GM12873 (cell line): ENCODE measurements around the gene CELF1.

Experiments used
- TF ChIP-seq, protein P1 (sequence below): IDR thresholded peaks from 2 replicates; pipeline ENCODE4 v1.5.1; 2012; ENCODE audit warnings: low read depth, mild to moderate bottlenecking, moderate library complexity, low read length, control low read depth; ENCODE audit not compliant: insufficient read depth; ENCODE audit errors: missing control alignments

Gene CELF1

DNA sequence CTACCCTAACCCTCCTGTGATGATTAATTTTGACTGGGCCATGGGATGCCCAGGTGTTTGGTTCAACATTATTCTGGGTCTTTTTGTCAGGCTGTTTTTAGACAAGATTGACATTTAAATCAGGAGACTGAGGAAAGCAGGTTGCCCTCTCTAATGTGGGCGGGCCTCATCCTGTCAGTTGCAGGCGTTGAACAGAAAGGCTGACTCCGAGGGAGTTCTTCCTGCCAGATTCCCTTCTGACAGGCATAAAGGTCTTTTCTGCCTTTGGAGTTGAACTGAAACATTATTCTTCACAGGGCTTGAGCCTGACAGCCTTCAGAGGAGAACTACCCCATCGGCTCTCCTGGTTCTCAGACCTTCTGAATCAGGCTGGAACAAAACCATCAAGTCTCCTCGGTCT is 122.4 kb downstream of the CELF1 start:
- TF ChIP-seq, protein P1, sequence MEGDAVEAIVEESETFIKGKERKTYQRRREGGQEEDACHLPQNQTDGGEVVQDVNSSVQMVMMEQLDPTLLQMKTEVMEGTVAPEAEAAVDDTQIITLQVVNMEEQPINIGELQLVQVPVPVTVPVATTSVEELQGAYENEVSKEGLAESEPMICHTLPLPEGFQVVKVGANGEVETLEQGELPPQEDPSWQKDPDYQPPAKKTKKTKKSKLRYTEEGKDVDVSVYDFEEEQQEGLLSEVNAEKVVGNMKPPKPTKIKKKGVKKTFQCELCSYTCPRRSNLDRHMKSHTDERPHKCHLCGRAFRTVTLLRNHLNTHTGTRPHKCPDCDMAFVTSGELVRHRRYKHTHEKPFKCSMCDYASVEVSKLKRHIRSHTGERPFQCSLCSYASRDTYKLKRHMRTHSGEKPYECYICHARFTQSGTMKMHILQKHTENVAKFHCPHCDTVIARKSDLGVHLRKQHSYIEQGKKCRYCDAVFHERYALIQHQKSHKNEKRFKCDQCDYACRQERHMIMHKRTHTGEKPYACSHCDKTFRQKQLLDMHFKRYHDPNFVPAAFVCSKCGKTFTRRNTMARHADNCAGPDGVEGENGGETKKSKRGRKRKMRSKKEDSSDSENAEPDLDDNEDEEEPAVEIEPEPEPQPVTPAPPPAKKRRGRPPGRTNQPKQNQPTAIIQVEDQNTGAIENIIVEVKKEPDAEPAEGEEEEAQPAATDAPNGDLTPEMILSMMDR = no peak

DNA sequence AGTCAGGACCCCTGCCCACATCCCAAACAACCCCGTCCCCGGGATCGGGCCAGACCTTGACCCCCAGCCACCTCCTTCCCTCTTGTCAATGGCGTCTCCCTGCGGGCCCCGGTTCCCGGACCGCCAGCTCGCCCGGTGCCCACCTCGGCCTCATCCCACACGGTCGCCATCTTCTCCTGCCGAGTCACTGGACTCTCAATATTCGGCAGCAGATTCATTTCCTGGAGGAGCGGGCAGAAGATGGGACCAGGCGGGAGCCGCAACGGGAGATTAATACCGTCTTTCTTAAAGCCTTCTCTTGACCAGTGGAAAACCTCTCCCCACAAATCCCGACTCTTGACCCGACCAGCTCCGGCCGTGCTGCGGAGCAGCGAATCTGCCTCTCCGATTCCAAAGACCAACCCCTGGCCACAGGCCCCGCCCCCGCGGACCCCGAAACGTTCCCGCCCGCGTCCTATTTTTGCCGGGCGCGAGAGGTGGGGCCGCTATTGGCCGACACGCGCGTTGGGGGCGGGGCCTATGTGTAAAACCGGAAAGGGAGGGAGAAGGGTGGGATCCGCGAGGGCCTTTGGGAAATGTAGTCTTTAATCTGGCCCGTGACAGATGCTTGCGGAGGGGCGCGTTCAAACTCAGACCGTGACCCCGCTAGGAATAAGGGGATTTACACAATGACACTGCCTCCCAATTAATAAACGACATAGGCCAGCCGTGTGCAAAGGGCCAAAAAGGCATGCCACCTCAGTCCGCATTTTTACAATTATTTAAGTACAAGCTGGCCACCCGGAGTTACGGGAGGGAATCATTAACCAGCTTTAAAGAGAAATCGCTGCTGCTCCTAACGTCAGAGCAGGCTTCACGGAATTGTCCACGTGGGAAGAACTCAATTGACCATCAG is 126.6 kb downstream of the CELF1 start, which contains the start of gene PSMC3:
TSS of gene PSMC3 (minus strand) at position 378 of the 895 bp plus-strand sequence. CDS start at position 218, 160 bp downstream.
- TF ChIP-seq, protein P1 = no peak

DNA sequence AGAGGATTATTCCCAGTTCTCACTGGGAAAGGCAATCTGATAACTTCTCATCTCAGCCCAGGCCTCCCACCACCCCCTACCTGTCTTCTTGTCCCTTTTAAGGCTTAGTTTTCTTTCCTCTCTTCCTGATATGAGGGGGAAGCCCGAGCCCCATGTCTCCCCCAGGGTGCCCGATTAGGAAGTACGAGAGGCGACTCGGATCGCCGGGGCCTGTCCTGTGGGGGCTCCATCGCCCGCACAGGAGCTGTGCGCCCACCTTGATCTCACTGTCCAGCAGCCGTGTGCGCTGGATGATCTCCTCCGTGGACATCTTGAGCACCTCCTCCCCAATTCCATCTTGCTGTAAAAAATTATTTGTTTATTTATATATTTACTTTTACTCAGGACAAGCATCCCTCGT is 127.3 kb downstream of the CELF1 start:
- TF ChIP-seq, protein P1 = no peak

DNA sequence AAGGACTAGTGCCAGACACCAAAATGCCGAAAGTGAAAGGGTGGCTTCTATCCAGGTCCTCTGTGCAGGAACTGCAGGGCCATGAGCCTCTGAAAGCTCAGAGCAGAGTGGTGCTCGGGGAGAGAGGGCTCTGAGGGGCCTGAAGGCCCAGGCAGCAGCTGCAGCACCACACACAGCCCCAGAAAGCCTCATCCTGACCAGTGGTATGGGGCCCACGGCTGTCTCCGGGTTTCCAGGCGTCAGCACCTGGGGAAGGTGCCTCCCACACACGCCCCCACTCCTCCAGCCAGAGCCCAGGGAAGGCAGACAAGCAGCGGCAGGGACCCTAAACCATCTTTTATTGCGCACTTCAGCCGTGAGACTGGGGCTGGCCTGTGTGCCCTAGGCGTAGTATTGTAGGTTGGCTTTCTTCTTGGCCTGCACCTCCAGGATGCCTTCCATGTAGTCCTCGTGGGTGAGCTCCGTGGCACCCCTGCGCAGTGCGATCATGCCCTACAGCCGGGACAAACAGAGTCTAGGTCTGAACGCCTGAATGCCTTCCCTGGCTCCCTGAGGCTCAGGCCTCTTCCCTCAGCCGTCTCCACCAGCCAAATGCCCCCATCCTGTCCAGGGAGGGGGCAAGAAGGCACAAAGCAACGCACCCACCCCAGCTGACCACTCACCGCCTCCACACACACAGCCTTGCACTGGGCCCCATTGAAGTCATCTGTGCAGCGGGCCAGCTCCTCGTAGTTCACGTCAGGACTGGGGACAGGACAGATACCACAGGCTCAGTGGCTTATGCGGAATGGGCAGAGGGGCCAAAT is 134.3 kb downstream of the CELF1 start:
- TF ChIP-seq, protein P1 = no peak

DNA sequence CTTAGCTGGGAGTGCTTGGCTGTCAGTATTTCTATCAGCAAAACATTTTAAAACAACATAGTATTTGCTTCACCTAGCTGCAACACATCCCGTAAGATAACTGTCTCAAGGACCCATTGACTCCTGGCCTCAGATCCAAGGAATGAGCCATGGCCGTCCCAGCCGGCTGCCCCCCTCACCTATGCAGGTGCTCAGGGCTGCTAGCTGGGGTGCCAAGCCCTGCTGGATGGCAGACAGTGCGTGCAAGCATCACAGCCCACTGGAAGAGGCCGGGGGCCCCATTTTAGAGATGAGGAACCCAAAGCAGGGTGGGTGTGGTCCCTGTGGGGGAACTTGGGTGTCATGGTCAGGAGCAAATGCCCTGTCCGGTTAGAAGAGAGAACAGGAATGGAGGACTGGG is 135.2 kb downstream of the CELF1 start:
- TF ChIP-seq, protein P1 = no peak

DNA sequence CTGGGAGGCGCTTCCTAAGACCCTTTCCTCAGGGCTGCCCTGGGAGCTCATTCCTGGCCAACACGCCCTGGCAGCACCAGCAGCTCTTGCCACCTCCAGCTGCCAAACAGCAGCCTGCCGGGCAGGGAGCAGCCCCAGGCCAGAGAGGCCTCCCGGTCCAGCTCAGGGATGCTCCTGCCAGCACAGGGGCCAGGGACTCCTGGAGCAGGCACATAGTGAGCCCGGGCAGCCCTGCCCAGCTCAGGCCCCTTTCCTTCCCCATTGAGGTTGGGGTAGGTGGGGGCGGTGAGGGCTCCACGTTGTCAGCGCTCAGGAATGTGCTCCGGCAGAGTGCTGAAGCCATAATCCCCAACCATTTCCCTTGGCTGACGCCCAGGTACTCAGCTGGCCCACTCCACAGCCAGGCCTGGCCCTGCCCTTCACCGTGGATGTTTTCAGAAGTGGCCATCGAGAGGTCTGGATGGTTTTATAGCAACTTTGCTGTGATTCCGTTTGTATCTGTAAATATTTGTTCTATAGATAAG is 136.9 kb downstream of the CELF1 start:
- TF ChIP-seq, protein P1 = no peak
